CD4-positive, alpha-beta T cell (primary cell): Measurements from ENCODE around the gene KCNT2. TPM values are rescaled to one million over a fixed set of nuclear protein-coding genes. Genes with fewer than 3 reads are reported as not detected.

Experiments used
- ATAC-seq: fragments of 200-7000 bp; cut with Tn5 transposase; one replicate; pipeline ENCODE4 v1.10.0; 2022; ENCODE audit warnings: mild to moderate bottlenecking; ENCODE audit not compliant: poor library complexity
- CTCF ChIA-PET: fragments of 350-600 bp; sonication (Branson Sonifier 250); formaldehyde crosslinking; loops from one replicate; lab custom pipeline; 2021; ENCODE audit warnings: antibody characterized with exemption, inconsistent platforms; lab: Charles Lee
- POLR2A ChIA-PET: fragments of 350-600 bp; sonication (Branson Sonifier 250); formaldehyde crosslinking; loops from one replicate; lab custom pipeline; 2021; ENCODE audit warnings: antibody characterized with exemption, inconsistent platforms; lab: Charles Lee
- DNase-seq, 14 experiments: peaks; one replicate each; pipeline ENCODE4 v3.0.0-alpha.2; 2013 to 2020; ENCODE audit warnings: mixed read lengths in 2 of 14
- H3K27ac ChIP-seq, 2 donors: one replicate each; pipeline versions ENCODE4 v1.5.1 to v1.7.0; 2013; ENCODE audit warnings: low read length in 2 of 2, low read depth in 1 of 2, mild to moderate bottlenecking in 1 of 2
- H3K27me3 ChIP-seq, 2 experiments: 1 replicate in 1 of 2; 2 replicates in 1 of 2; pipeline versions ENCODE4 v1.6.1 to v1.7.0; 2013; ENCODE audit warnings: low read length in 2 of 2, control low read depth in 1 of 2, mild to moderate bottlenecking in 1 of 2, moderate library complexity in 1 of 2; ENCODE audit not compliant: insufficient read depth in 2 of 2, control insufficient read depth in 1 of 2
- H3K36me3 ChIP-seq: one replicate; pipeline ENCODE4 v1.6.1; 2013; ENCODE audit warnings: low read length, control low read depth; ENCODE audit not compliant: insufficient read depth
- H3K4me1 ChIP-seq: one replicate; pipeline ENCODE4 v1.6.1; 2013; ENCODE audit warnings: low read length, control low read depth; ENCODE audit not compliant: insufficient read depth
- H3K4me3 ChIP-seq: one replicate; pipeline ENCODE4 v1.5.1; 2013; ENCODE audit warnings: mild to moderate bottlenecking, low read length, moderate library complexity
- H3K9me3 ChIP-seq, 2 experiments: 1 replicate in 1 of 2; 2 replicates in 1 of 2; pipeline versions ENCODE4 v1.6.1 to v1.7.0; 2013; ENCODE audit warnings: low read length in 2 of 2, mild to moderate bottlenecking in 2 of 2, control low read depth in 1 of 2, moderate library complexity in 1 of 2; ENCODE audit not compliant: control insufficient read depth in 1 of 2, insufficient read depth in 1 of 2
- H3K27ac Mint-ChIP-seq: one replicate; pipeline ENCODE4 v1.8.0; 2020; ENCODE audit warnings: mixed read lengths
- H3K27me3 Mint-ChIP-seq: one replicate; pipeline ENCODE4 v1.8.0; 2021; ENCODE audit warnings: mixed read lengths
- H3K36me3 Mint-ChIP-seq: one replicate; pipeline ENCODE4 v1.8.0; 2021; ENCODE audit warnings: low read depth, mixed read lengths
- H3K4me1 Mint-ChIP-seq: one replicate; pipeline ENCODE4 v1.8.0; 2021; ENCODE audit warnings: low read depth, mixed read lengths
- H3K4me3 Mint-ChIP-seq: one replicate; pipeline ENCODE4 v1.8.0; 2020; ENCODE audit warnings: mild to moderate bottlenecking, mixed read lengths
- H3K9me3 Mint-ChIP-seq: one replicate; pipeline ENCODE4 v1.8.0; 2020; ENCODE audit warnings: mixed read lengths
- intact Hi-C, 2 experiments: fragments of 100-400 bp; cut with DNase I in 1 of 2; cut with micrococcal nuclease in 1 of 2; formaldehyde crosslinking; loops; one replicate each; pipeline versions ENCODE4 v1.15.1 to v1.9.0; 2023 to 2025; cut with DNase I, micrococcal nuclease
- total RNA-seq, 174 experiments: library from RNA in 2 of 174; stranded (reverse) in 2 of 174; gene quantifications; one replicate each; pipeline ENCODE4 v1.2.3 and lab custom pipeline; 2021 to 2026
- TF ChIP-seq, protein P1 (sequence below): fragments of 200-600 bp; IDR thresholded peaks from one replicate; pipeline ENCODE4 v1.8.0; 2022; ENCODE audit warnings: antibody characterized with exemption, mild to moderate bottlenecking

KCNT2 gene
- total RNA-seq, 2 experiments from 2014 or later: not detected

DNA sequence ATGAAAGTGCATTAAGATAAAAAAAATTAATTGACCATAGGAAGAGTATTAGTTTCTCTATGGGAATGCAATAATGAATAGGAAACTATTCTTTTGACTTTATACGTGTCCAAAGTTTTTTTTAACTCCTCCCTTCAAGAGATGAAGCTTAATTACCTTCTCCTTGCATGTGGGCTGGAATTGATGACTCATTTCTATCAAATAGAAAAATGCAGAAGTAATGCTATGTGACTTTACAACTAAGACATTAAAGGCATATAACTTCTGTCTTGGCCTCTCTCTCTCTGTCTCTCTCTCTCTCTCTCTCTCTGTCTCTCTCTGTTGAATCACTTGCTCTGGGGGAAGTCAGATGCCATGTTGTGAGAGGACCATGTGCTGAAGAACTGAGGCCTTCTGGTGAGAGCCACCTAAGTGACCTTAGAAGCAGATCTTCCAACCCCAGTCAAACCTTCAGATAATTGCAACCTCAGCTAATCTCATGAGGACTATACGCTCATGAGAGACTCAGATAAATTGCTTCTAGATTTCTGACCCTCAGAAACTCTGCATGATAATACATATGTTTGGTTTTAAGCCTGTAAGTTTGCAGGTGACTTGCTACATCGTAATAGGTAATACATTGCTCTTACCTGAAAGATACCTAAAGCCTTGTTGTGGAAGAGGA is 414.2 kb downstream of the KCNT2 start:
- no peak overlapping the region for H3K27ac ChIP-seq
- TF ChIP-seq, protein P1, sequence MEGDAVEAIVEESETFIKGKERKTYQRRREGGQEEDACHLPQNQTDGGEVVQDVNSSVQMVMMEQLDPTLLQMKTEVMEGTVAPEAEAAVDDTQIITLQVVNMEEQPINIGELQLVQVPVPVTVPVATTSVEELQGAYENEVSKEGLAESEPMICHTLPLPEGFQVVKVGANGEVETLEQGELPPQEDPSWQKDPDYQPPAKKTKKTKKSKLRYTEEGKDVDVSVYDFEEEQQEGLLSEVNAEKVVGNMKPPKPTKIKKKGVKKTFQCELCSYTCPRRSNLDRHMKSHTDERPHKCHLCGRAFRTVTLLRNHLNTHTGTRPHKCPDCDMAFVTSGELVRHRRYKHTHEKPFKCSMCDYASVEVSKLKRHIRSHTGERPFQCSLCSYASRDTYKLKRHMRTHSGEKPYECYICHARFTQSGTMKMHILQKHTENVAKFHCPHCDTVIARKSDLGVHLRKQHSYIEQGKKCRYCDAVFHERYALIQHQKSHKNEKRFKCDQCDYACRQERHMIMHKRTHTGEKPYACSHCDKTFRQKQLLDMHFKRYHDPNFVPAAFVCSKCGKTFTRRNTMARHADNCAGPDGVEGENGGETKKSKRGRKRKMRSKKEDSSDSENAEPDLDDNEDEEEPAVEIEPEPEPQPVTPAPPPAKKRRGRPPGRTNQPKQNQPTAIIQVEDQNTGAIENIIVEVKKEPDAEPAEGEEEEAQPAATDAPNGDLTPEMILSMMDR: no peak
- no peaks in the 10 kb centered on the region for H3K36me3 ChIP-seq
- H3K4me1 Mint-ChIP-seq: no peaks in the 10 kb centered on the region
- peaks cover 8% of the 10 kb centered on the region for H3K9me3 Mint-ChIP-seq
- no peaks in the 10 kb centered on the region for H3K27me3 ChIP-seq
- H3K4me1 ChIP-seq: no peaks in the 10 kb centered on the region
- ATAC-seq (no peak), DNase-seq (no peak)
- POLR2A ChIA-PET: no interaction called here
- no peak overlapping the region for H3K4me3 ChIP-seq
- peaks cover 0 to 3% of the 10 kb centered on the region in 2 experiments for H3K9me3 ChIP-seq
- no peak overlapping the region for H3K27ac Mint-ChIP-seq
- intact Hi-C loops: no loop called here
- no peaks in the 10 kb centered on the region for H3K36me3 Mint-ChIP-seq
- CTCF ChIA-PET: no interaction called here
- H3K4me3 Mint-ChIP-seq: no peak overlapping the region
- peaks cover 7% of the 10 kb centered on the region for H3K27me3 Mint-ChIP-seq

DNA sequence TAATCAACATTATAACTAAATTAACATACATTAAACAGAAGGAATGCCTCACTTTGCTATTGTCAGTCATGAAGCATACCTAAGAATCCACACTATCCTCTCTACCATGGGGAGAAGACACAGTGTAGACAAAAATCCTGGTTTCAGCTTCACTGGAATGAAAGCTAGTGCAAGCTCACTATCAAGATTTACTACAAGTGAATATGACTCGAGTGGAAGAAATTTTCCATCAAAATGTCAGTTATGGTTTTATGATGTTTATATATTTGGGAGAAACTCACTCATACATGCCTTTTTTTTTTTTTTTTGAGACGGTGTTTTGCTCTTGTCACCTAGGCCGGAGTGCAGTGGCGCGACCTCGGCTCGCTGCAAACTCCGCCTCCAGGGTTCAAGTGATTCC is 424.3 kb downstream of the KCNT2 start:
- Mint-ChIP-seq H3K27ac (no peak overlapping the region), H3K27me3 (no peaks in the 10 kb centered on the region), H3K36me3 (no peaks in the 10 kb centered on the region), H3K4me1 (no peaks in the 10 kb centered on the region), H3K4me3 (no peak overlapping the region), H3K9me3 (peaks cover 2% of the 10 kb centered on the region)
- intact Hi-C loops: no loop called here
- TF ChIP-seq, protein P1: no peak
- ChIA-PET CTCF (interaction anchor here (0.7 kb wide), 2 partner anchors 192 to 817 kb away, joined by 3 read pairs; no protein-coding TSS in a partner anchor), POLR2A (no interaction called here)
- Histone ChIP-seq H3K9me3 (no peaks in the 10 kb centered on the region), H3K4me1 (no peaks in the 10 kb centered on the region), H3K27ac (no peak overlapping the region), H3K4me3 (no peak overlapping the region), H3K36me3 (no peaks in the 10 kb centered on the region), H3K27me3 (no peaks in the 10 kb centered on the region)
- DNase-seq (no peak), ATAC-seq (no peak)

DNA sequence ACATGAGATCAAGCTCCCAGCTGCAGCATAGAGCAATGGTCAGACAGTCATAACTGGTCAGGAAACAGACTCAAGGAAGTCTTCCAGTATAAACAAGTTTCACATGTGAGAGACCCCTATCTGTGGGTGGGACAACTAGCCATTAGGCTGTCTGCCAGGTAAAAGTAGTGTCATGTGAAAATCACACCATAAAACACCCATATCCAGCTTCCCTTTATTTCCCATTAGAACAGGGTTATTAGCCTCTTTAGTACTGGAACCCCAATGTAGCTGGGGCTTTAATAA is 426.7 kb downstream of the KCNT2 start:
- no peak overlapping the region for H3K4me3 Mint-ChIP-seq
- no peaks in the 10 kb centered on the region for H3K9me3 Mint-ChIP-seq
- ATAC-seq: no peak
- no peaks in the 10 kb centered on the region for H3K27me3 Mint-ChIP-seq
- CTCF ChIA-PET: no interaction called here
- Histone ChIP-seq H3K4me1 (no peaks in the 10 kb centered on the region), H3K27me3 (no peaks in the 10 kb centered on the region), H3K27ac (no peak overlapping the region), H3K36me3 (no peaks in the 10 kb centered on the region), H3K9me3 (no peaks in the 10 kb centered on the region), H3K4me3 (no peak overlapping the region)
- intact Hi-C loops: no loop called here
- POLR2A ChIA-PET: no interaction called here
- H3K4me1 Mint-ChIP-seq: no peaks in the 10 kb centered on the region
- TF ChIP-seq, protein P1: no peak
- no peak overlapping the region for H3K27ac Mint-ChIP-seq
- no peaks in the 10 kb centered on the region for H3K36me3 Mint-ChIP-seq
- no peak for DNase-seq
